GM18873 (cell line): ENCODE data around the gene ZBTB2.
"Not testable (repeated sequence)": the region's sequence is repeated elsewhere in the genome, so short reads cannot be mapped to it uniquely, and the experiment has no call there.

Source experiments
- ATAC-seq: cut with Tn5 transposase; IDR thresholded peaks from one replicate; pipeline ENCODE4 v1.9.1; 2021; ENCODE audit warnings: mild to moderate bottlenecking, moderate library complexity, moderate number of reproducible peaks; ENCODE audit not compliant: unreplicated experiment, low FRiP score

The ZBTB2 gene

DNA sequence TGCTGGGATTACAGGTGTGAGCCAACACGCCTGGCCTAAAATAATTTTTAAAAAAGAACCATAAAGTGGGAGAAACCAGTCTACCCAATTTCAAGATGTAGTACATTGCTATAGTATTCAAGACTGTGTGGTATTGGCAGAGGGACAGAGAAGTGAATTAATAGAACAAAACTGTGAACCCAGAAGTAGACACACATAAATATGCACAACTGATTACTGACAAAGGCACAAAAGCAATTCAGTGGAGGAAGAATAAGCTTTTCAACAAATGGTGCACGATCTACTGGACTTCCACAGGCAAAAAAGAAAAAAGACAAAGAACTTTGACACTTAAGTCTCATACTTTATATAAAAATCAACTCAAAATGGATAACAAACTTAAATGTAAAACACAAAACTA, 15.5 kb downstream of the ZBTB2 start:
- ATAC-seq, result no peak

DNA sequence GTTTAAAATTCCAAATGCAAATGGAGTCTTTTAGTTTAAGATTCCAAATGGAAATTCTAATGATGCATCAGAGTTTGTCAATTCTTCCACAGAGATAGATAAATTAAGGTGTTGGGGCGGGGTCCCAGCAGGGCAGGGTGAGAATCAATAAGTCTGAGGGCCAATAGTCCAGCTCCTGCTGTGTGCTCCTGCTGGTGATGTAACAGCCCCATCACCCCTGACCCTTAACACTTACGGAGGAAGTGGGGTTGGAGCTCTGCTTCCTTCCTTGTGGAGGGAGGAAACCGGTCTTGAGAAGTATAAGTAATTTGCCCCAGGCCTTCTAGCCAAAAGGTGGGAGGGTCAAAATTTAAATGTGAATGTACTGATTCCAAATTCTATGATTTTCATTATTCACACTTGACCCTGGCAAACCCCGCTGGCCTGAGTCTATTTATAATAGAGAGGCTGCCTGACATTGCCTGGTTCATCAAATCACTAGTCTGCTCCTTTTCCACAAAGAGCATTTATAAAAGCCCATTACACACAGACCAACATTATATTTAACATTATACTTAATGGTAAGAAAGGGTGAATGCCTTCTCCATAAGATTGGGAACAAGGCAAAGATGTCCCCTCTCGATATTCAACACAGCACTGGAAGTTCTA, 17.2 kb downstream of the ZBTB2 start:
- no peak for ATAC-seq

DNA sequence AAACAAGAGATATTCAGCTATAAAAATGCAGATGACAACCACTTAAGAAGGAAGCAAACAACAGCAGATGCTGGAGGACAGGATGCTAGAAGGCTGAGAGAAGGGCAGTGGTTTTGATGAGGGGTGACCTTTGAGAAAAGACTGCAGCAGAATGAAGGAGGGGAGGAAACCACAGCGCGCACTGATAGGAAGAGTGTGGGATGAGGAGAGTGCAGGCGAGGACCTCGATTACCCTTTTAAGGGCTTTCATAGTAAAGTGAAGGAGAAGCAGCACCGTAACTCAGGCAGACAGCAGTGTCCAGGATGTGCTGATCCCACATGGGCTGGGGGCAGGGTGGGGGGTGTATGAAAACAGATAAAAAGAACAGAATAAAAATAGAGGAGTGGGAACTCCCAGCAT, 19.2 kb downstream of the ZBTB2 start:
- no peak for ATAC-seq

DNA sequence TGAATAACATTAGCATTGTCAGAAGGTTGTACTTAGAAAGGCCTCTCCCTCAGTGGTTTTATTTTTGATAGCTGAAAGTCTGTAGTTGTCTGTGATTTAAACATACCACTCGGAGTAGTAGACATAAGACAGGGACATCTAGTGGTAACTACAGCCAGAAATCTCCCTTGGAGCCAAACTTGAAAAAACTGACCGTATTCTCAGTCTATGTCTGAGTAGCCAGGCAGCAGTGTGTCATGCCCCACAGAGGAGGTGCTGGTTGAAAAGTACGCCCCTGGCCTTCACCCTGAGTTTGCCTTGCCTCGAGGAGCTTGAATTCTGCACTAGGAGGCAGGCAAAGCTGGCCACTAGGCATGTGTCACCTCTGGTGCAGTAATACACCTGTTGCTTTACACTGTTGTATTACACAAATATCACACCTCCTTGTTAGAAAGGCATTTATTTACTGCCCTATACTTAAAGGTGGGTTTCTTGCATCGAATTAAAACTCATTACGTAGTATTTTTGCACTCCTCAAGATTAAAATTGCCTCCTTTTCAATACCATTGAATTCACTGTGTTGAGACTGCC, 20.8 kb downstream of the ZBTB2 start:
- ATAC-seq, result no peak

DNA sequence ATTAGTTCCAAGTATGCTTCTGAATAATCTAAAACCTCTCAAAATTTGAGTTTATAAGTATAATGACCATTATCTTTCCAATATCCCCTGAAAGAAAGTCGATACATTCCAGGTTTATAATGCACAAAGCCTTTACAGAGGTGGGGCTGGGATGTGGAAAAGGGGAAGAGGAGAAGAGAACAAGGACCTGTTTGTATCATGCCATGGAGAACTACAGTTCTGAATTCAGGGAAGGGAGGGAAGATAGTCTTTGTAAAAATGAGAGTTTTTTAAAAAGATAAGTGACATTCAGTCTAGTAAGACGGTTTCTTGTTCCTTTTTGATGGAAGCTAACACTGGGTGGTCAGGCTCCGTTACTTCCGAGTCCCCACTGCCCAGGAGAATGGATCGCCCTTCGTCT, 26.1 kb downstream of the ZBTB2 start:
- ATAC-seq, result no peak

DNA sequence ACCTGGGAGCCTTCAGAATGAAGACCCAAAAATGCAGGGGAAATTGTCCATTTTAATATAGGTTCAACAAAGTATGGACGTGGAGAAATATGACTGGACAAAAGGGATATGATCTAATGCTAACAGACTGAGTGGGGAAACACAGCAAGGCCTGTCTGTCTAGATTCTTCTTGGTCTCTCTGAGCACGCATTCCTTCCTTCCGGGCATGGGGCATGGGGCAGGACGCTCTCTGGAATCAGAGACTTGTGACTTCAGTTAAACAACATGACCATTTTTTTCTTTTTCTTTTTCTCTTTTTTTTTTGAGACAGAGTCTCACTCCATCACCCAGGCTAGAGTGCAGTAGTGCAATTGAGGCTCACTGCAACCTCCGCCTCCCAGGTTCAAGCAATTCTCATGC, 31.9 kb downstream of the ZBTB2 start:
- no peak for ATAC-seq

DNA sequence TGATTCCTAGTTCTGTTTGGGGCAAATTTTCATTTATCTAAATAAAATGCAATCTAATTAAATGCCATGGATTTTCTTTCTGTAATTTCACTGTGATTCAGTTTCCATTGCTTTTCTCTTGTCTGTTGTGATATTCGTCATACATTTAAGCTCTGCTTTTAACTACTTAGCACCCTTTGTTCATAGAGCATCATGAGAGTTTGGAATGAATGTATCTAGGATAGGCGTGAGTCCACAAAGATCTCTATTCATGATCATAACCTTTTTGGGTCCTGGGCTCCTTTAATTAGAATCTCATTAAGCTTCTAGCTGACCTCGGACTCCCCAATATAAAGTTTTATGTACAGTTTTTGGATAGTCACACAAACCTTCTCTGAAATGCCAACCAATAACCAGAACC, 32.9 kb downstream of the ZBTB2 start:
- no peak for ATAC-seq

DNA sequence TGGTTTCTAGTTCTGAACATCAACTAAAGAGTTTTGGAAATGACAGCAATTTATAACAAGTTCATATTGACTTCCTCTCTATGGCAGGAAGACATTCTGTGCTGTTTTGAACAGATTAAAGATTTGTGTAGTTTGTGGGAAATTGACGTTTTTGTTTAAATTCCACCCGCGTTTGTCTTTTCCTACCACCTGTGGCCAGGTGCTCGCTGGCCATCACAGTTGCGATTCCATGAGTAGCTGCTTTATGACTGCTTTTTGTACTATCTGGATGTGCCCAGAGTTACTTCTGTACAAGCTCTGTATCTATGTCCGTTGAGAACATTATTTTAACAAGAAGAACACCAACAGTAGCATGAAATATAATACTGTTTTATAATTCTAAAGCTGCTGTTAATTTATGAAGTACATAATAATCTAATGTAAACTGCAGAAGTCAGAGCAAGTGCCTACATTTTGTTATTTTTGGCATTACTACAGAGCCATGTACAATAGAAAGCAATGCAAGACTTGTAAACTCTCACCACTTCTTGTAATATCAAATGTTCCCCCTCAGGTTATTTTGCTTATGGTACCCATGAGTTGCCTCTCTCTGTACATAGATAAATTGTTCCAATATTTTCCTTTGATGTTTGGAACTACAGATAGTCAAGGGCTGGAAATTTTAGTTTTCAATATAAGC, 33.5 kb downstream of the ZBTB2 start:
- ATAC-seq, result no peak

DNA sequence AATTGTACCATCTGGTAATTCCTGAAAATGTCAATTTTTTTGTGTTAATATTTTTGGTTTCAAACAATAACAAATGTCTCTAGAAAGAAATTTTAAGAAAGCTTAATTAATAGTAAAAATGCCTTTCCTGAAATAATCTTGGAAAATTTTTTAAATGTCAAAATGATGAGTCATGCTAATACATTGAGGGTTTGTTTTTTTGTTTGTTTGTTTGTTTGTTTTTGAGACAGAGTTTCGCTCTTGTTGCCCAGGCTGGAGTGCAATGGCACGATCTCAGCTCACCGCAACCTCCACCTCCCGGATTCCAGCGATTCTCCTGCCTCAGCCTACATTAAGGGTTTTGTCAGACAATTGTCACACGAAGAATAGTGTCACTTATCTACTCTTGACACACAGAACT, 34.4 kb downstream of the ZBTB2 start:
- not testable (repeated sequence) for ATAC-seq

DNA sequence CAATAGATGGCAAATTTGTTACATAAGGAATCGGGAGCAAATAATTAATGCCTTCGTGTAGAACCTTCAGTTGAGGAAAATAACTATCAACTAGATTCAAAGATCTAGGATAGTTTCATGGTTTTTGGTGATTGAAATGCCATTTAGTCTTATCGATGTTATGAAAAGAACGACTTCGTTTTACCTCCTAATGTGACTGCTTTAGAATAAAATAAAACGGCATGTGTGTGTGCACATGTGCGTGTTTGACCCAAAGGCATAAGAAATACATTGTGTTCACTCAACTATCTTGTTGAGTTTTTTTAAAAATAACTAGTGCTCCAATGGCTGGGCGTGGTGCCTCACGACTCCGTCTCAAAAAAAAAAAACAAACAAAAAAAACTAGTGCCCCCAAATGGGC, 37.6 kb downstream of the ZBTB2 start:
- ATAC-seq, result no peak

DNA sequence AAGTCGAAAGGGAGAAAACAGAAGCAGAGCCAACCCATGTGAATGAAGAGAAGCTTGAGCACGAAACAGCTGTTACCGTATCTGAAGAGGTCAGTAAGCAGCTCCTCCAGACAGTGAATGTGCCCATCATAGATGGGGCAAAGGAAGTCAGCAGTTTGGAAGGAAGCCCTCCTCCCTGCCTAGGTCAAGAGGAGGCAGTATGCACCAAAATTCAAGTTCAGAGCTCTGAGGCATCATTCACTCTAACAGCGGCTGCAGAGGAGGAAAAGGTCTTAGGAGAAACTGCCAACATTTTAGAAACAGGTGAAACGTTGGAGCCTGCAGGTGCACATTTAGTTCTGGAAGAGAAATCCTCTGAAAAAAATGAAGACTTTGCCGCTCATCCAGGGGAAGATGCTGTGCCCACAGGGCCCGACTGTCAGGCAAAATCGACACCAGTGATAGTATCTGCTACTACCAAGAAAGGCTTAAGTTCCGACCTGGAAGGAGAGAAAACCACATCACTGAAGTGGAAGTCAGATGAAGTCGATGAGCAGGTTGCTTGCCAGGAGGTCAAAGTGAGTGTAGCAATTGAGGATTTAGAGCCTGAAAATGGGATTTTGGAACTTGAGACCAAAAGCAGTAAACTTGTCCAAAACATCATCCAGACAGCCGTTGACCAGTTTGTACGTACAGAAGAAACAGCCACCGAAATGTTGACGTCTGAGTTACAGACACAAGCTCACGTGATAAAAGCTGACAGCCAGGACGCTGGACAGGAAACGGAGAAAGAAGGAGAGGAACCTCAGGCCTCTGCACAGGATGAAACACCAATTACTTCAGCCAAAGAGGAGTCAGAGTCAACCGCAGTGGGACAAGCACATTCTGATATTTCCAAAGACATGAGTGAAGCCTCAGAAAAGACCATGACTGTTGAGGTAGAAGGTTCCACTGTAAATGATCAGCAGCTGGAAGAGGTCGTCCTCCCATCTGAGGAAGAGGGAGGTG, 38.7 kb downstream of the ZBTB2 start:
- ATAC-seq, result no peak

DNA sequence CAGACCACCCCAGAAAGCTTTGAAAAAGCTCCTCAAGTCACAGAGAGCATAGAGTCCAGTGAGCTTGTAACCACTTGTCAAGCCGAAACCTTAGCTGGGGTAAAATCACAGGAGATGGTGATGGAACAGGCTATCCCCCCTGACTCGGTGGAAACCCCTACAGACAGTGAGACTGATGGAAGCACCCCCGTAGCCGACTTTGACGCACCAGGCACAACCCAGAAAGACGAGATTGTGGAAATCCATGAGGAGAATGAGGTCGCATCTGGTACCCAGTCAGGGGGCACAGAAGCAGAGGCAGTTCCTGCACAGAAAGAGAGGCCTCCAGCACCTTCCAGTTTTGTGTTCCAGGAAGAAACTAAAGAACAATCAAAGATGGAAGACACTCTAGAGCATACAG, 39.6 kb downstream of the ZBTB2 start:
- no peak for ATAC-seq

DNA sequence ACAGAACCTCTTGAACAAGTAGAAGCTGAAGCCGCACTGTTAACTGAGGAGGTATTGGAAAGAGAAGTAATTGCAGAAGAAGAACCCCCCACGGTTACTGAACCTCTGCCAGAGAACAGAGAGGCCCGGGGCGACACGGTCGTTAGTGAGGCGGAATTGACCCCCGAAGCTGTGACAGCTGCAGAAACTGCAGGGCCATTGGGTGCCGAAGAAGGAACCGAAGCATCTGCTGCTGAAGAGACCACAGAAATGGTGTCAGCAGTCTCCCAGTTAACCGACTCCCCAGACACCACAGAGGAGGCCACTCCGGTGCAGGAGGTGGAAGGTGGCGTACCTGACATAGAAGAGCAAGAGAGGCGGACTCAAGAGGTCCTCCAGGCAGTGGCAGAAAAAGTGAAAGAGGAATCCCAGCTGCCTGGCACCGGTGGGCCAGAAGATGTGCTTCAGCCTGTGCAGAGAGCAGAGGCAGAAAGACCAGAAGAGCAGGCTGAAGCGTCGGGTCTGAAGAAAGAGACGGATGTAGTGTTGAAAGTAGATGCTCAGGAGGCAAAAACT, 40.1 kb downstream of the ZBTB2 start:
- ATAC-seq, result no peak

DNA sequence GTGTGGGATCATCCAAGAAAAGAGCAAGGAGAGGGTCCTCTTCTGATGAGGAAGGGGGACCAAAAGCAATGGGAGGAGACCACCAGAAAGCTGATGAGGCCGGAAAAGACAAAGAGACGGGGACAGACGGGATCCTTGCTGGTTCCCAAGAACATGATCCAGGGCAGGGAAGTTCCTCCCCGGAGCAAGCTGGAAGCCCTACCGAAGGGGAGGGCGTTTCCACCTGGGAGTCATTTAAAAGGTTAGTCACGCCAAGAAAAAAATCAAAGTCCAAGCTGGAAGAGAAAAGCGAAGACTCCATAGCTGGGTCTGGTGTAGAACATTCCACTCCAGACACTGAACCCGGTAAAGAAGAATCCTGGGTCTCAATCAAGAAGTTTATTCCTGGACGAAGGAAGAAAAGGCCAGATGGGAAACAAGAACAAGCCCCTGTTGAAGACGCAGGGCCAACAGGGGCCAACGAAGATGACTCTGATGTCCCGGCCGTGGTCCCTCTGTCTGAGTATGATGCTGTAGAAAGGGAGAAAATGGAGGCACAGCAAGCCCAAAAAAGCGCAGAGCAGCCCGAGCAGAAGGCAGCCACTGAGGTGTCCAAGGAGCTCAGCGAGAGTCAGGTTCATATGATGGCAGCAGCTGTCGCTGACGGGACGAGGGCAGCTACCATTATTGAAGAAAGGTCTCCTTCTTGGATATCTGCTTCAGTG, 40.8 kb downstream of the ZBTB2 start:
- ATAC-seq, result no peak

DNA sequence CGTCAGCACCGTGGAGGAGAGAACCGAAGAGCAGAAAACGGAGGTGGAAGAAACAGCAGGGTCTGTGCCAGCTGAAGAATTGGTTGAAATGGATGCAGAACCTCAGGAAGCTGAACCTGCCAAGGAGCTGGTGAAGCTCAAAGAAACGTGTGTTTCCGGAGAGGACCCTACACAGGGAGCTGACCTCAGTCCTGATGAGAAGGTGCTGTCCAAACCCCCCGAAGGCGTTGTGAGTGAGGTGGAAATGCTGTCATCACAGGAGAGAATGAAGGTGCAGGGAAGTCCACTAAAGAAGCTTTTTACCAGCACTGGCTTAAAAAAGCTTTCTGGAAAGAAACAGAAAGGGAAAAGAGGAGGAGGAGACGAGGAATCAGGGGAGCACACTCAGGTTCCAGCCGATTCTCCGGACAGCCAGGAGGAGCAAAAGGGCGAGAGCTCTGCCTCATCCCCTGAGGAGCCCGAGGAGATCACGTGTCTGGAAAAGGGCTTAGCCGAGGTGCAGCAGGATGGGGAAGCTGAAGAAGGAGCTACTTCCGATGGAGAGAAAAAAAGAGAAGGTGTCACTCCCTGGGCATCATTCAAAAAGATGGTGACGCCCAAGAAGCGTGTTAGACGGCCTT, 41.6 kb downstream of the ZBTB2 start:
- no peak for ATAC-seq

DNA sequence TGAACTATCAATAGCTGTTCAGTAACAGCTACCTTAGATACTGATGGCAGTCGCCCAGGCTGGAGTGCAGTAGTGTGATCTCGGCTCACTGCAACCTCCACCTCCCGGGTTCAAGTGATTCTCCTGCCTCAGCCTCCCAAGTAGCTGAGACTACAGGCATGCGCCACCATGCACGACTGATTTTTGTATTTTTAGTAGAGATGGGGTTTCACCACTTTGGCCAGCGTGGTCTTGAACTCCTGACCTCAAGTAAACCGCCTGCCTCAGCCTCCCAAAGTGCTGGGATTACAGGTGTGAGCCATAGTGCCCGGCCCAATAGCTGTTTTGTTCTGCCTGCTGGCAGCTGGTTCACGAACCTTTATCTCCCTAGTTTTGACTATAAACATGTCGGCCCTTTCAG, 48.6 kb downstream of the ZBTB2 start:
- ATAC-seq, result not testable (repeated sequence)

DNA sequence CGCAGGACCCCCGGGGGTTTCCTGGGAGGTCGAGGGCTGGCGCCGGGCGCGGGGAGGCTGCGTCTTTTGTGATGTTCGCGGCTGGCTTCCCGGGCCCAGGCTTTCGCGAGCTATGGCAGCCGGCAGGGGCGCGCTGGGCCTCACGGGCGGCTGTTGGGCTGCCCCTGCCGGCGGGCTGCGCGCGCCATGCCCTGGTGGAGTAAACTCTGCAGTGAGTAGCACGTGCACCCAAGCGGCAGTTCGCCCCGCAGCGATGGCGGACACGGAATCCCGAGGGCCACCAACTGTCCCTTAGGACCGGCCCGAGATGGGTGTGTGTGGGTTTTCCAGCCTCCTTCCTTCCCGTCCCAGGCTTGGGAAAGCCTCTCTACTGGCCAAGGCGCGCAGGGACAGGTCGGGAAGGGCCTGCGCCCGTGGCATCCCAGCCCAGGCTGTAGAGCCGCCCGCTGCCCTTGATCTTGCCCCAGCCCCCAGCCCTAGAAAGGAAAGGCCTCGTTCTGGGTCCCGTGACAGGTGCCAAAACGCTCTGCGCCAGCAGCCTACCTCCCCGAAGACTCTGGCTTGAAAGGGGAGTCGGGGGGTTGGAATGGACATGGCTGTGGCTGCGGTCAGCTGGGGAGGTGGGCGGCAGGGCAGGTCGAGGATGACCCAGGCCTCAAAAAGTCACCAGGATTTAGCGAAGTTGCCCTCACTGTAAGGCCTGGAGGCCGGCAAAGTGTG, 49.7 kb downstream of the ZBTB2 start:
- ATAC-seq, result no peak

DNA sequence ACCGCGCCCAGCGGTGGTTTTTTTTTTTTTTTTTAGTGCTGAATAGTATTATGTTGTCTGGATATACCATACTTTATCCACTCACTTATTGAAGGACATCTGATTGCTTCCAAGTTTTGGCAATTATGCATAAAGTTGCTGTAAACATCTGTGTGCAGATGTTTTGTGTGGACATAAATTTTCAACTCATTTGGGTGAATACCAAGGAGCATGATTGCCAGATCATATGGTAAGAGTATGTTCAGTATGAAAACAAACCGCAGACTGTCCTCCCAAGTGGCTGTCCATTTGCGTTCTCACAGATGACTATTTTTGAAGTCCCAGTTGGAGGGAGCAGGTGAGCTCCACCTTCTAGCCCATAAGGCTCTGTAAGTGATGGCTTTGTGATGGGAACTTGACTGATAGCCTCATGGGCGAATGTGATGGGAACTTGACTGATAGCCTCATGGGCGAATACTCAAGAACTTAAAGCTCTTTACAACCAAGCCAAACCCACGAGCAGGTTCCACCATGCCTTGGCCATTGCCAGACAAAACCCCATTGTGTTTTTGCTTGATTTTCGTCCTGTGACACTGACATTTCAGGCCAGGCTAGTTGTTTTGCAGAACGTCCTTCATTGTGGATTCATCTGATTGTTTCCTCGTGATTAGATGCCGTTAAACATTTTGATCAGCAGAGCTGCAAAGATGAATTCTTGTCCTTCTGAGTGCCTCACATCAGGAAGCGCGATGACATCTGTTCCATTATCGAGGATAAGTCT, 51.0 kb downstream of the ZBTB2 start:
- ATAC-seq, result no peak
